GM23338 (cell line): ENCODE measurements around the gene TSHZ3. TPM values are rescaled to one million over a fixed set of nuclear protein-coding genes. Genes with fewer than 3 reads are reported as not detected.

ENCODE experiments used
- ATAC-seq: fragments of 200-7000 bp; cut with Tn5 transposase; 3 replicates; pipeline ENCODE4 v1.9.1; 2020
- DNase-seq: peaks from one replicate; pipeline ENCODE4 v3.0.0-alpha.2; 2015; ENCODE audit warnings: low spot score
- H2AFZ ChIP-seq: fragments of 200-600 bp; sonication (generic); 2 replicates; pipeline ENCODE4 v1.8.0; 2016; ENCODE audit warnings: antibody characterized with exemption, mild to moderate bottlenecking, moderate library complexity
- H3F3A ChIP-seq: fragments of 200-600 bp; sonication (generic); replicated peaks from 2 replicates; pipeline ENCODE4 v1.8.0; 2017; ENCODE audit warnings: antibody characterized with exemption, mixed run types, low read depth
- H3K27ac ChIP-seq: fragments of 200-600 bp; sonication (generic); 2 replicates; pipeline ENCODE4 v1.6.1; 2016; ENCODE audit warnings: low read depth
- H3K27me3 ChIP-seq: fragments of 200-600 bp; sonication (generic); 2 replicates; pipeline ENCODE4 v1.8.0; 2016; ENCODE audit warnings: mild to moderate bottlenecking, mixed run types, moderate library complexity; ENCODE audit not compliant: insufficient read depth
- H3K36me3 ChIP-seq: fragments of 200-600 bp; sonication (generic); 2 replicates; pipeline ENCODE4 v1.8.0; 2016; ENCODE audit warnings: mild to moderate bottlenecking; ENCODE audit not compliant: insufficient read depth
- H3K4me1 ChIP-seq: fragments of 200-600 bp; sonication (generic); 2 replicates; pipeline ENCODE4 v1.8.0; 2016; ENCODE audit warnings: mild to moderate bottlenecking, moderate library complexity; ENCODE audit not compliant: insufficient read depth
- H3K4me2 ChIP-seq: fragments of 200-600 bp; sonication (generic); 2 replicates; pipeline ENCODE4 v1.7.1; 2017; ENCODE audit warnings: mixed run types
- H3K4me3 ChIP-seq: fragments of 200-600 bp; sonication (generic); 2 replicates; pipeline ENCODE4 v1.6.1; 2016; ENCODE audit warnings: mixed run types
- H3K79me2 ChIP-seq: fragments of 200-600 bp; sonication (generic); replicated peaks from 2 replicates; pipeline ENCODE4 v1.8.0; 2017; ENCODE audit warnings: mild to moderate bottlenecking; ENCODE audit not compliant: insufficient read depth
- H3K9me2 ChIP-seq: fragments of 200-600 bp; sonication (generic); 2 replicates; pipeline ENCODE4 v1.8.0; 2017; ENCODE audit not compliant: insufficient read depth
- H4K20me1 ChIP-seq: fragments of 200-600 bp; sonication (generic); replicated peaks from 2 replicates; pipeline ENCODE4 v1.8.0; 2017; ENCODE audit warnings: mild to moderate bottlenecking; ENCODE audit not compliant: insufficient read depth
- H3K27ac Mint-ChIP-seq: 2 replicates; pipeline ENCODE4 v1.8.0; 2020; ENCODE audit warnings: inconsistent platforms, mild to moderate bottlenecking, moderate library complexity, mixed read lengths
- H3K27me3 Mint-ChIP-seq: 3 replicates; pipeline ENCODE4 v1.8.0; 2022; ENCODE audit warnings: low read depth, mild to moderate bottlenecking, moderate library complexity, mixed read lengths, inconsistent platforms; ENCODE audit not compliant: insufficient read depth, poor library complexity
- H3K36me3 Mint-ChIP-seq: 3 replicates; pipeline ENCODE4 v1.8.0; 2021; ENCODE audit warnings: low read depth, mild to moderate bottlenecking, inconsistent platforms, moderate library complexity, mixed read lengths
- H3K4me1 Mint-ChIP-seq: 3 replicates; pipeline ENCODE4 v1.8.0; 2020; ENCODE audit warnings: mild to moderate bottlenecking, inconsistent platforms, mixed read lengths
- H3K4me3 Mint-ChIP-seq: 3 replicates; pipeline ENCODE4 v1.8.0; 2021; ENCODE audit warnings: moderate library complexity, mild to moderate bottlenecking, inconsistent platforms, mixed read lengths
- H3K9me3 Mint-ChIP-seq: 3 replicates; pipeline ENCODE4 v1.8.0; 2020; ENCODE audit warnings: moderate library complexity, mild to moderate bottlenecking, inconsistent platforms, mixed read lengths
- CREB1 ChIP-seq: fragments of 250-450 bp; sonication (Bioruptor Pico); IDR thresholded peaks from 2 replicates; pipeline ENCODE4 v1.5.0; 2020; ENCODE audit warnings: low read depth, mild to moderate bottlenecking, moderate library complexity
- CTCF ChIP-seq, 2 experiments: fragments of 200-600 bp in 1 of 2; sonication (generic) in 1 of 2; conservative IDR thresholded peaks; 2 replicates each; pipeline versions ENCODE4 v1.5.1 to v1.6.1; 2016 to 2017; ENCODE audit warnings: antibody characterized with exemption in 2 of 2, low read depth in 2 of 2, mild to moderate bottlenecking in 2 of 2, moderate library complexity in 1 of 2
- EZH2 ChIP-seq: fragments of 200-600 bp; sonication (generic); IDR thresholded peaks from one replicate; pipeline ENCODE4 v1.8.0; 2017; ENCODE audit warnings: antibody characterized with exemption, mild to moderate bottlenecking, low read depth; ENCODE audit not compliant: unreplicated experiment
- EZH2phosphoT487 ChIP-seq: fragments of 200-600 bp; sonication (generic); IDR thresholded peaks from one replicate; pipeline ENCODE4 v1.8.1; 2018; ENCODE audit warnings: antibody characterized with exemption; ENCODE audit not compliant: unreplicated experiment
- JUNB ChIP-seq: IDR thresholded peaks from one replicate; pipeline ENCODE4 v1.6.1; 2016; ENCODE audit warnings: antibody characterized with exemption; ENCODE audit not compliant: unreplicated experiment
- NANOG ChIP-seq: IDR thresholded peaks from 2 replicates; pipeline ENCODE4 v1.6.1; 2016; ENCODE audit warnings: antibody characterized with exemption, borderline replicate concordance
- POLR2AphosphoS5 ChIP-seq: IDR thresholded peaks from 2 replicates; pipeline ENCODE4 v1.6.1; 2016; ENCODE audit warnings: antibody characterized with exemption, low read depth
- REST ChIP-seq: IDR thresholded peaks from one replicate; pipeline ENCODE4 v1.6.1; 2018; ENCODE audit warnings: antibody characterized with exemption; ENCODE audit not compliant: unreplicated experiment
- STAT1 ChIP-seq: IDR thresholded peaks from one replicate; pipeline ENCODE4 v1.6.1; 2016; ENCODE audit warnings: antibody characterized with exemption; ENCODE audit not compliant: unreplicated experiment
- ZNF114 ChIP-seq: fragments of 250-450 bp; sonication (Bioruptor Pico); IDR thresholded peaks from 2 replicates; pipeline ENCODE4 v1.5.0; 2020; ENCODE audit warnings: mild to moderate bottlenecking, moderate library complexity
- ZNF462 ChIP-seq: fragments of 250-450 bp; sonication (Bioruptor Pico); IDR thresholded peaks from 2 replicates; pipeline ENCODE4 v1.5.0; 2020; ENCODE audit warnings: mild to moderate bottlenecking, moderate library complexity
- polyA plus RNA-seq: library from polyadenylated mRNA; unstranded; fragments of >200 nt; fragmentation: Nextera tagmentation; extraction: Ambion mirVana; gene quantifications from 2 replicates; pipeline ENCODE4 v1.2.1, GENCODE V29; 2016
- total RNA-seq: library from RNA; depleted of rRNA; stranded (reverse); fragments of >200 nt; shearing (Covaris generic); gene quantifications from 2 replicates; pipeline ENCODE4 v1.2.3, GENCODE V29; 2014
- TF ChIP-seq, protein P1 (sequence below): IDR thresholded peaks from 2 replicates; pipeline ENCODE4 v1.6.1; 2016; ENCODE audit warnings: antibody characterized with exemption

TSHZ3 gene
- total and polyA plus RNA-seq, 2 experiments from 2014 or later, result 3.8 to 8.9 TPM

GRCh38 chr19:31260171-31260933 lies 88.9 kb downstream of the TSHZ3 start:
- Mint-ChIP-seq H3K27me3 (peaks cover 2% of the 10 kb centered on the region), H3K27ac (no peak overlapping the region), H3K9me3 (no peaks in the 10 kb centered on the region), H3K4me3 (no peak overlapping the region), H3K4me1 (peaks cover 37% of the 10 kb centered on the region), H3K36me3 (no peaks in the 10 kb centered on the region; the same call in 2 of the 3 replicates)
- ATAC-seq (no peak), DNase-seq (no peak)
- Histone ChIP-seq H2AFZ (no peak overlapping the region), H3F3A (no peaks in the 10 kb centered on the region), H3K36me3 (no peaks in the 10 kb centered on the region), H3K4me3 (no peak overlapping the region), H3K27ac (no peak overlapping the region), H3K4me1 (no peaks in the 10 kb centered on the region; the same call in 1 of the 2 replicates), H3K9me2 (no peaks in the 10 kb centered on the region), H3K27me3 (no peaks in the 10 kb centered on the region), H3K4me2 (no peak overlapping the region), H3K79me2 (no peaks in the 10 kb centered on the region), H4K20me1 (no peaks in the 10 kb centered on the region)
- TF ChIP-seq EZH2phosphoT487 (no peak), POLR2AphosphoS5 (no peak), JUNB (no peak), REST (no peak), NANOG (no peak), ZNF114 (CRISPR knock-in tag) (no peak), CTCF (conservative IDR thresholded peaks at IDR 0.05; ENCODE audit: low read depth in 2 of 2) (no peak), STAT1 (no peak), ZNF462 (no peak), CREB1 (CRISPR knock-in tag) (no peak), EZH2 (no peak)
- TF ChIP-seq, protein P1, sequence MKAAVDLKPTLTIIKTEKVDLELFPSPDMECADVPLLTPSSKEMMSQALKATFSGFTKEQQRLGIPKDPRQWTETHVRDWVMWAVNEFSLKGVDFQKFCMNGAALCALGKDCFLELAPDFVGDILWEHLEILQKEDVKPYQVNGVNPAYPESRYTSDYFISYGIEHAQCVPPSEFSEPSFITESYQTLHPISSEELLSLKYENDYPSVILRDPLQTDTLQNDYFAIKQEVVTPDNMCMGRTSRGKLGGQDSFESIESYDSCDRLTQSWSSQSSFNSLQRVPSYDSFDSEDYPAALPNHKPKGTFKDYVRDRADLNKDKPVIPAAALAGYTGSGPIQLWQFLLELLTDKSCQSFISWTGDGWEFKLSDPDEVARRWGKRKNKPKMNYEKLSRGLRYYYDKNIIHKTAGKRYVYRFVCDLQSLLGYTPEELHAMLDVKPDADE, result no peak
